Kidney (tissue), 14 donors: ENCODE results near the gene FAM217A. TPM values are rescaled to one million over a fixed set of nuclear protein-coding genes. Genes with fewer than 3 reads are reported as not detected.
A peak's percentile ranks its signal among the peaks of the same experiment; 100 is the strongest.
"Not testable (repeated sequence)": the region's sequence is repeated elsewhere in the genome, so short reads cannot be mapped to it uniquely, and the experiment has no call there.

ENCODE experiments used
- DNase-seq, 5 donors: peaks; one replicate each; pipeline ENCODE4 v3.0.0-alpha.2; 2013 to 2020
- FAIRE-seq: peaks from 2 replicates; lab custom pipeline; 2012; peaks lifted over from hg19 to GRCh38; lab: Jason Lieb, UNC
- H3K27ac ChIP-seq, 2 donors: one replicate each; pipeline ENCODE4 v1.7.0; 2013; ENCODE audit warnings: low read depth in 2 of 2, low read length in 2 of 2, inconsistent platforms in 1 of 2
- H3K27me3 ChIP-seq: one replicate; pipeline ENCODE4 v1.7.1; 2013; ENCODE audit warnings: low read length, inconsistent platforms; ENCODE audit not compliant: control insufficient read depth, insufficient read depth
- H3K36me3 ChIP-seq, 3 donors: one replicate each; pipeline versions ENCODE4 v1.7.0 to v1.7.1; 2013; ENCODE audit warnings: low read length in 3 of 3, control low read depth in 1 of 3, inconsistent platforms in 1 of 3; ENCODE audit not compliant: insufficient read depth in 3 of 3, control insufficient read depth in 2 of 3
- H3K4me1 ChIP-seq, 3 donors: one replicate each; pipeline versions ENCODE4 v1.7.0 to v1.7.1; 2013; ENCODE audit warnings: low read length in 3 of 3, inconsistent platforms in 1 of 3, low read depth in 1 of 3; ENCODE audit not compliant: control insufficient read depth in 2 of 3, insufficient read depth in 2 of 3
- H3K4me3 ChIP-seq, 3 donors: one replicate each; pipeline versions ENCODE4 v1.7.0 to v1.8.1; 2013; ENCODE audit warnings: low read length in 3 of 3, control low read depth in 1 of 3, inconsistent platforms in 1 of 3
- H3K9ac ChIP-seq, 3 donors: one replicate each; pipeline versions ENCODE4 v1.7.0 to v1.7.1; 2013; ENCODE audit warnings: low read length in 3 of 3, control low read depth in 1 of 3, inconsistent platforms in 1 of 3
- H3K9me3 ChIP-seq, 3 donors: one replicate each; pipeline versions ENCODE4 v1.7.0 to v1.7.1; 2013; ENCODE audit warnings: low read length in 3 of 3, control low read depth in 1 of 3, inconsistent platforms in 1 of 3; ENCODE audit not compliant: control insufficient read depth in 2 of 3, insufficient read depth in 1 of 3
- intact Hi-C: fragments of 100-400 bp; cut with DNase I; formaldehyde crosslinking; loops from one replicate; pipeline ENCODE4 v1.11.1; 2022
- polyA plus RNA-seq: library from polyadenylated mRNA; stranded (reverse); fragments of 350-450 nt; fragmentation: Illumina TruSeq; extraction: RNeasy Lipid Tissue Mini Kit (QIAGEN cat#74804); gene quantifications from one replicate; pipeline ENCODE4 v1.2.3, GENCODE V29; 2014; ENCODE audit warnings: low read depth, low replicate concordance; ENCODE audit not compliant: insufficient read depth
- total RNA-seq: library from RNA; stranded (reverse); fragmentation: NEBNext Ultra II Directional; extraction: Animal tissue kit (Norgen Biotek cat#: 25700); gene quantifications from one replicate; pipeline ENCODE4 v1.2.1, GENCODE V29; 2021
- TF ChIP-seq, protein P1 (sequence below): IDR thresholded peaks from 3 replicates; pipeline ENCODE4 v1.5.1; 2012; ENCODE audit warnings: mild to moderate bottlenecking, moderate library complexity, borderline replicate concordance; ENCODE audit not compliant: insufficient read depth; ENCODE audit errors: extremely low read depth
- donor health status: control.
- donor health status: control.
- donor health status: control.
- donor health status: control.
- donor health status: control.
- donor health status: DM: yes; HTN: yes; CAD: no.
- donor health status: Normal renal cell carcinoma (clear cell type).

FAM217A gene
- total and polyA plus RNA-seq, 2 donors from 2014 or later = 0.56 TPM; not detected in 1

DNA sequence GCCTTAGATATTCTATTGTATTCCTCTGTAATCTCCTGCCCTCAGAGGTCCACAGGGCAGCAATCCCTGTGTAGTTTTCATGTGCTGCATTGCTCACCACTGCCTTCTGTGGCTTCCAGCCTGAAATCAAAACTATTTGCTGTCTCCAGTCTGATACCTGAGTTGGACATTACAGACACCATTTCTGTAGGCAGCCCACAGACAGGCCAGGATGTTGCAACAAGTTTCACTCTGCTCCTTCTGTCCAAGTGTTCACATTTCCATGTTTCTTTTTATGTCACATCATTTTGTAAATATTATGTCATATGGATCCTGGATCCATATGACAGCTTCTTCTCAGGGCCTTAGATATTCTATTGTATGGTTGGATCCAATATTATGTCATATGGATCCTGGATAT, 34.7 kb upstream of the FAM217A start:
- TF ChIP-seq, protein P1, sequence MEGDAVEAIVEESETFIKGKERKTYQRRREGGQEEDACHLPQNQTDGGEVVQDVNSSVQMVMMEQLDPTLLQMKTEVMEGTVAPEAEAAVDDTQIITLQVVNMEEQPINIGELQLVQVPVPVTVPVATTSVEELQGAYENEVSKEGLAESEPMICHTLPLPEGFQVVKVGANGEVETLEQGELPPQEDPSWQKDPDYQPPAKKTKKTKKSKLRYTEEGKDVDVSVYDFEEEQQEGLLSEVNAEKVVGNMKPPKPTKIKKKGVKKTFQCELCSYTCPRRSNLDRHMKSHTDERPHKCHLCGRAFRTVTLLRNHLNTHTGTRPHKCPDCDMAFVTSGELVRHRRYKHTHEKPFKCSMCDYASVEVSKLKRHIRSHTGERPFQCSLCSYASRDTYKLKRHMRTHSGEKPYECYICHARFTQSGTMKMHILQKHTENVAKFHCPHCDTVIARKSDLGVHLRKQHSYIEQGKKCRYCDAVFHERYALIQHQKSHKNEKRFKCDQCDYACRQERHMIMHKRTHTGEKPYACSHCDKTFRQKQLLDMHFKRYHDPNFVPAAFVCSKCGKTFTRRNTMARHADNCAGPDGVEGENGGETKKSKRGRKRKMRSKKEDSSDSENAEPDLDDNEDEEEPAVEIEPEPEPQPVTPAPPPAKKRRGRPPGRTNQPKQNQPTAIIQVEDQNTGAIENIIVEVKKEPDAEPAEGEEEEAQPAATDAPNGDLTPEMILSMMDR = no peak

DNA sequence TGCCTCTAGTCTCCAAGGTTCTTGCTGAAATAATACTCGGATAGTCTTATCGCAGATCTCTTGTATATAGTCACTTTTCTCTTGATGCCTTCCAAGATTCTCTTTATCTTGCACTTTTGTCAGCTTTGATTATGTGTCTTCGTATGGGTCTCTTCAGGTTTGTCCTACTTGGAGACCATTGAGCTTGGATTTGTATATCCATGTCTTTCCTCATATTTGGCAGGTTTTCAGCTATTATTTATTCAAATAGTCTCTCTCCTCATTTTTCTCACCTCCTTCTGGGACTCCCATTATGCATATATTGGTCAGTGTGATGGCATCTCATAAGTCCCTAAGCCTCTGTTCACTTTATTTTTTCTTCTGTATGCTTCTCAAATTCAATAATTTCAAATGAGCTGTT, 33.4 kb upstream of the FAM217A start:
- intact Hi-C loops = no loop called here
- no peak for DNase-seq
- Histone ChIP-seq H3K4me3 (no peak overlapping the region), H3K9ac (no peak overlapping the region), H3K9me3 (peaks cover 0 to 3% (median 2%) of the 10 kb centered on the region in 3 donors), H3K27ac (no peak overlapping the region), H3K36me3 (peaks cover 0 to 18% (median 13%) of the 10 kb centered on the region in 3 donors), H3K27me3 (no peaks in the 10 kb centered on the region), H3K4me1 (peaks cover 0 to 7% (median 5%) of the 10 kb centered on the region in 3 donors)
- TF ChIP-seq, protein P1 = no peak
- no peak for FAIRE-seq

More for the DNA sequence above, 34.7 kb upstream of the FAM217A start:
- H3K27ac ChIP-seq = no peak overlapping the region
- peaks cover 0 to 3% (median 0%) of the 10 kb centered on the region in 3 donors for H3K4me1 ChIP-seq
- H3K36me3 ChIP-seq = peaks cover 0 to 27% (median 17%) of the 10 kb centered on the region in 3 donors
- DNase-seq (no peak), FAIRE-seq (no peak)
- H3K27me3 ChIP-seq = no peaks in the 10 kb centered on the region
- no peak overlapping the region for H3K4me3 ChIP-seq
- H3K9me3 ChIP-seq = peaks cover 0 to 3% (median 2%) of the 10 kb centered on the region in 3 donors
- H3K9ac ChIP-seq = no peak overlapping the region
- intact Hi-C loops = no loop called here

GRCh38 chr6:4109363-4109815, 30.5 kb upstream of the FAM217A start:
- H3K9ac ChIP-seq, H3K9me3 ChIP-seq, intact Hi-C loops, H3K27me3 ChIP-seq, H3K36me3 ChIP-seq, H3K27ac ChIP-seq: not testable (repeated sequence)
- Histone ChIP-seq H3K4me3 (peak overlapping the region in 1 of 3 donors; percentile 37), H3K4me1 (peaks cover 0 to 11% (median 5%) of the 10 kb centered on the region in 3 donors)
- FAIRE-seq (peak; percentile 96), DNase-seq (peak in 2 of 5 donors; percentile 56 to 76)

DNA sequence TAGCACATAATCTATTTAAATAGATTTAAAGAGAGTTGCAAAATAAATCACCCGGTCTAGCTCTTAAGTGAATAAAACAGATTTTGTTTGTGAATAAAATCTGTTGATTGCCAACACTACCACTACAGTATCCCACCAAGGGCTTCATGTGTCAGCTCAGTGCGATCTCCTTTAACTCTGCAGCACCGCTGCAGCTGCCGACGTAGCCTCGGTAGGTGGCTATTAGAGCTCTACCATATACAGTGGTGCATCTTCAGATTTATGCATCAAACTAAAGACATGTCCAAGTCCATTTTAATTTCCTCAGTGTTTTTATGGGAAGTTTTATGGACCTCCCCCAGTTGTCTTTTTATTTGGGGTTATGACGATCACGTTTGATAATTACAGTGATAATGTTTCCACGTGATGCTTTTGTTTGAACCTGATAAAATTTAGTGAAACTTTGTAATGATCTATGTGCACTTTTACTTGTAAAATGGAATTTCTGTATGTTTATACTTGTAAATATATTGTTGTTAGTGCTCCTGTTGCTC, 29.7 kb upstream of the FAM217A start:
- H3K4me1 ChIP-seq = peaks cover 0 to 11% (median 5%) of the 10 kb centered on the region in 3 donors
- DNase-seq = peak in 1 of 5 donors; percentile 18
- no peaks in the 10 kb centered on the region for H3K36me3 ChIP-seq
- H3K9me3 ChIP-seq = peaks cover 0 to 3% (median 2%) of the 10 kb centered on the region in 3 donors
- FAIRE-seq = no peak
- no peaks in the 10 kb centered on the region for H3K27me3 ChIP-seq
- no peak overlapping the region for H3K9ac ChIP-seq
- no peak overlapping the region for H3K27ac ChIP-seq
- H3K4me3 ChIP-seq = peak overlapping the region in 2 of 3 donors; percentile 14 to 37
- TF ChIP-seq, protein P1 = no peak
- intact Hi-C loops = no loop called here
